HG02973 (cell line): Measurements from ENCODE around the gene POU3F3.

Experiments
- ATAC-seq: cut with Tn5 transposase; IDR thresholded peaks from one replicate; pipeline ENCODE4 v1.9.1; 2021; ENCODE audit warnings: moderate library complexity; ENCODE audit not compliant: unreplicated experiment

Gene POU3F3

GRCh38 chr2:104846786-104847585 lies 6.9 kb upstream of the POU3F3 start:
- no peak for ATAC-seq

- ATAC-seq, result no peak
Observed at GRCh38 chr2:104847586-104848160, 6.2 kb upstream of the POU3F3 start.

GRCh38 chr2:104848526-104848925 lies 5.4 kb upstream of the POU3F3 start:
- ATAC-seq, result no peak

DNA sequence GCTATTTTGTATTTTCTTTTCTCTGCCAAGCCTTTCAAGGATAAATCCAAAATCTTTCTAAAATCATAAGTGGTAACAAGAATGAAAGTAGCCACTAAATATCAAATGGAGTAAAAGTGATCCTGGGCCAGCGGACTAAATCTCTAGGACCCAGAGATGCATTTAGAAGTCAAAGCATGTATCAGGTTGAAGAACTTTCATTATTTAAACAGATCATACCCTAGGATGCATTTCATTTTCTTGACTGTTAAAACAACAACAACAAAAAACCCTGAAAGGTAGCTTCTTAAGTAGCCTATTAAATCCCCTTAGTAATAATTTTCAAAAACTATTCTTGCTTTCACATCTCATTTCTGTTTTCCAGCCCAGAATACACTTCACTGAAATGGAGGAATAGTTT lies 4.8 kb upstream of the POU3F3 start:
- ATAC-seq, result no peak

DNA sequence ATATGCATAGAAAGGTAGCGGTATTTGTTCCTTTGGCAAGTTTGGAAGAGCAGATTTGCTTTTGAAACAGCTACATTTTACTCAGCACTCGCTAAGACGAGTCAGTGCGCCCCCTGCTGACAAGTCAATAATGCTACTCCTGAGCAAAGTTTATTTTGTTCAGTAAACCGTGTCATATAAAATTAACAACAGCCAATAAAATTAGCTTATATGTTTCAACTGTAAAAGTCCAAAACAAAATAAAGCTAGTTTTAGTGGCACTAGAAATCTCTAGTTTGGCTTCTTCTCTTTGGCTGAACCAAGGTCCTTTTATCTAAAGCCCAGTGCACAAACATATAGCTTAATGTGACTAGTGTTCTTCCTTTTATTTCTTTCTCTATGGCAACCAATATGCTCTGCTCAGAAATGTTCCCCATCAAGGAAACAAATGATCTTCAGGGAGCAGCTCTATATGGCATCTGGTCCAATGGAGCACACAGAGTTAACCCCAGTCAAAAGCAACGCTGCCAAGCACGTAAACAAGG lies 4.2 kb upstream of the POU3F3 start:
- ATAC-seq, result no peak

GRCh38 chr2:104850361-104851290 lies 3.3 kb upstream of the POU3F3 start:
- ATAC-seq, result no peak

DNA sequence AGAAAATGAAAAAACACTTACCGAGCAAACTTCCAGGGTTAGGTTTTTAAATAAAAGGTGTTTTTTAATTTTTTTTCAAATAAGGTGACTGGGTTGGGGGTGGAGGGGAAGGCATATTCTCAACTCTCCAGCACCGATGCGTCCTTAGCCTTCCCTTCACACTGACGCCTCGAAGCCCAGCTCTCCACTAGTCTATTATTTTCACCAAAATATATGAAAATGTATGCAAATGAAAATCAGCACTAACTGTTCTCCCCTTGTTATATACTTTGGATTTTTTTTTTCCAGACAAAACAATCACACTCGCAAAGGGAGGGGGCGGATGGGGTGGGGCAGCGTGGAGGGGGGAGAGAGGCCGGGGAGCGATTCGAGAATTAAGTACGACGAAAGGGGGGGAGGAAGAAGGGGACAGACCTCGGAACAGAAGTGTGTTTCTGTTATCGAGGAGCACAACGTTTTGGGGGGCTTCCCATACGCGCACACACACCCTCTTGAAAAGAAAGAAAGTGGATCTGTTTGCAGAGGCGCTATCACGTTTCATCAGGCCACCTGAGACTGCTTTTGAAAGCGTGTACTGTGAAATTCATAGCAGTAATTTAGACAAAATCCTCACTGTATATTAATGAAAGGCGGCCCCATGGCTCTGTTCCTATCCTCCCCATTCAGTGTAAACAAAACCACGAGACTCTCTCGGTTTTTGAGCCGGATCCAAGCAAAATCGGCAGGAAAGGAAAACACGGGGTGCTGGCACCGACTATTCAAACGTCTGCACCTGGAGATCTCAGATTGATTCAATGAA lies 2.4 kb upstream of the POU3F3 start:
- ATAC-seq, result no peak

DNA sequence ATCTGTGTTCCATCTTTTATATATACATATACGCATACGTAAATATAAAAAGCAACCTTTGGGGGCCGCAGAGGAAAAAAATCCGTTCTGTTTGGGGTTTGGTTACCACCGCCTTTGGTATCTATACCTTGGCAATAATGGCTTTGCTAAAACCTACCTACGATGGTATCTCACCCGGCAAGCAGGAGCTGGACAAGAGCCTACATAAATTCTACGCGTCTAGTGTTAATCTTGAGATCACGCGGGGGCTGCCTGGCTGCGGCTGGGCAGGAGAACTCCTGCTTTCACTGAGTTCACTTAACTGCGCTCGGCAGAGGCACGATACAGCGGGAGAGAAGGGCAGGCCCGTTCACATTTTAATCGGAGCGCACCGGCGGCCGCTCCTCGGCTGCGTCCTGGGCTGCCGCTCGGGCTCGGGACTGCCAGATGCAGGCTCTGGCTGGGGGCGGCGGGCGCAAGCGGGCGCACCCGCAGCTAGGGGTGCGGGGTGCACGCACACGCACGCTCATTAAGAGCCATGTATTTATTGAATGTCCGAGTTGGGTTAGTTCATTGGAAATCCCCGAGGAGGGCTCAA lies 1.7 kb upstream of the POU3F3 start:
- ATAC-seq, result no peak

- no peak for ATAC-seq
Observed at GRCh38 chr2:104854498-104855220, 744 bp downstream of the POU3F3 start.

GRCh38 chr2:104855221-104856085 lies 1.5 kb downstream of the POU3F3 start:
- ATAC-seq, result no peak

GRCh38 chr2:104856086-104856972 lies 2.4 kb downstream of the POU3F3 start:
- no peak for ATAC-seq

- no peak for ATAC-seq
Observed at GRCh38 chr2:104856973-104857261, 3.0 kb downstream of the POU3F3 start.

- no peak for ATAC-seq
Observed at GRCh38 chr2:104857262-104858005, 3.5 kb downstream of the POU3F3 start.

GRCh38 chr2:104858006-104858978 lies 4.4 kb downstream of the POU3F3 start:
- no peak for ATAC-seq

GRCh38 chr2:104859291-104859765 lies 5.4 kb downstream of the POU3F3 start:
- no peak for ATAC-seq
